Loucy (cell line): ENCODE measurements around the gene TAS1R2.

ENCODE experiments used
- H2AFZ ChIP-seq: fragments of 200-600 bp; sonication (generic); 2 replicates; pipeline ENCODE4 v1.6.0; 2016; ENCODE audit warnings: antibody characterized with exemption, mild to moderate bottlenecking, low read length, moderate library complexity
- H3F3A ChIP-seq: fragments of 200-600 bp; 2 replicates; pipeline ENCODE4 v1.6.0; 2016; ENCODE audit warnings: antibody characterized with exemption, low read depth, mild to moderate bottlenecking
- H3K27me3 ChIP-seq: fragments of 200-600 bp; sonication (generic); 2 replicates; pipeline ENCODE4 v1.6.1; 2014; ENCODE audit warnings: low read length, mild to moderate bottlenecking; ENCODE audit not compliant: insufficient read depth, poor library complexity, severe bottlenecking
- H3K36me3 ChIP-seq: fragments of 200-600 bp; sonication (generic); 2 replicates; pipeline ENCODE4 v1.6.1; 2016; ENCODE audit warnings: low read length; ENCODE audit not compliant: insufficient read depth
- H3K4me1 ChIP-seq: fragments of 200-600 bp; sonication (generic); 2 replicates; pipeline ENCODE4 v1.5.1; 2014; ENCODE audit warnings: low read length, mild to moderate bottlenecking; ENCODE audit not compliant: insufficient read depth, poor library complexity, severe bottlenecking
- H3K4me2 ChIP-seq: fragments of 200-600 bp; sonication (generic); 2 replicates; pipeline ENCODE4 v1.6.0; 2014; ENCODE audit warnings: antibody characterized with exemption, low read length, low read depth, mild to moderate bottlenecking; ENCODE audit not compliant: poor library complexity, severe bottlenecking
- H3K4me3 ChIP-seq: fragments of 200-600 bp; sonication (generic); 2 replicates; pipeline ENCODE4 v1.5.1; 2014; ENCODE audit warnings: low read length, mild to moderate bottlenecking, mixed read lengths; ENCODE audit not compliant: poor library complexity, severe bottlenecking
- H3K79me2 ChIP-seq: fragments of 200-600 bp; sonication (generic); 2 replicates; pipeline ENCODE4 v1.6.1; 2014; ENCODE audit warnings: low read length; ENCODE audit not compliant: insufficient read depth
- H3K9ac ChIP-seq: fragments of 200-600 bp; sonication (generic); 2 replicates; pipeline ENCODE4 v1.6.0; 2014; ENCODE audit warnings: mild to moderate bottlenecking, low read depth, low read length, moderate library complexity; ENCODE audit not compliant: poor library complexity, severe bottlenecking
- H3K9me2 ChIP-seq: fragments of 200-600 bp; sonication (generic); replicated peaks from 2 replicates; pipeline ENCODE4 v1.6.1; 2016; ENCODE audit warnings: low read depth, low read length, mixed read lengths
- H3K9me3 ChIP-seq: fragments of 200-600 bp; sonication (generic); 2 replicates; pipeline ENCODE4 v1.6.1; 2014; ENCODE audit warnings: mild to moderate bottlenecking, antibody characterized with exemption, low read length, low read depth; ENCODE audit not compliant: insufficient read depth
- H4K20me1 ChIP-seq: fragments of 200-600 bp; sonication (generic); 2 replicates; pipeline ENCODE4 v1.6.0; 2014; ENCODE audit warnings: antibody characterized with exemption, low read length, mild to moderate bottlenecking; ENCODE audit not compliant: insufficient read depth, poor library complexity, severe bottlenecking
- CTCF ChIP-seq: fragments of 200-600 bp; sonication (generic); conservative IDR thresholded peaks from 2 replicates; pipeline ENCODE4 v1.5.1; 2014; ENCODE audit warnings: mild to moderate bottlenecking, antibody characterized with exemption, low read length
- EZH2phosphoT487 ChIP-seq: fragments of 200-600 bp; IDR thresholded peaks from 2 replicates; pipeline ENCODE4 v1.6.1; 2018; ENCODE audit warnings: antibody characterized with exemption, mild to moderate bottlenecking, moderate library complexity, borderline replicate concordance

Gene TAS1R2

GRCh38 chr1:18829671-18830070 lies 29.8 kb downstream of the TAS1R2 start:
- H2AFZ ChIP-seq = no peak overlapping the region
- no peaks in the 10 kb centered on the region for H3K4me1 ChIP-seq
- no peaks in the 10 kb centered on the region; the same call in 1 of the 2 replicates for H3K9me3 ChIP-seq
- no peaks in the 10 kb centered on the region for H3K27me3 ChIP-seq
- no peaks in the 10 kb centered on the region for H3K79me2 ChIP-seq
- H3K9me2 ChIP-seq = no peaks in the 10 kb centered on the region
- H3K4me2 ChIP-seq = no peak overlapping the region
- H4K20me1 ChIP-seq = no peaks in the 10 kb centered on the region
- no peak overlapping the region for H3K4me3 ChIP-seq
- no peaks in the 10 kb centered on the region for H3F3A ChIP-seq
- no peak overlapping the region for H3K9ac ChIP-seq
- TF ChIP-seq EZH2phosphoT487 (no peak), CTCF (no peak)
- no peaks in the 10 kb centered on the region for H3K36me3 ChIP-seq

- H3K36me3 ChIP-seq = no peaks in the 10 kb centered on the region
- no peak overlapping the region for H3K9ac ChIP-seq
- H3K9me3 ChIP-seq = no peaks in the 10 kb centered on the region; the same call in 1 of the 2 replicates
- no peak overlapping the region for H3K4me2 ChIP-seq
- H2AFZ ChIP-seq = no peak overlapping the region
- no peaks in the 10 kb centered on the region for H3K9me2 ChIP-seq
- no peaks in the 10 kb centered on the region for H3F3A ChIP-seq
- no peak overlapping the region for H3K4me3 ChIP-seq
- H3K27me3 ChIP-seq = no peaks in the 10 kb centered on the region
- H3K4me1 ChIP-seq = no peaks in the 10 kb centered on the region
- no peak for TF ChIP-seq CTCF
- TF ChIP-seq EZH2phosphoT487 = no peak
- H4K20me1 ChIP-seq = no peaks in the 10 kb centered on the region
- no peaks in the 10 kb centered on the region for H3K79me2 ChIP-seq
Measured at GRCh38 chr1:18828224-18828623, 31.2 kb downstream of the TAS1R2 start.

- no peaks in the 10 kb centered on the region for H3K79me2 ChIP-seq
- no peak overlapping the region for H3K4me2 ChIP-seq
- H3K9ac ChIP-seq = no peak overlapping the region
- TF ChIP-seq EZH2phosphoT487 (no peak), CTCF (no peak)
- H2AFZ ChIP-seq = no peak overlapping the region
- no peaks in the 10 kb centered on the region; the same call in 1 of the 2 replicates for H3K9me3 ChIP-seq
- no peak overlapping the region for H3K4me3 ChIP-seq
- no peaks in the 10 kb centered on the region for H3K36me3 ChIP-seq
- no peaks in the 10 kb centered on the region for H4K20me1 ChIP-seq
- no peaks in the 10 kb centered on the region for H3K27me3 ChIP-seq
- H3K9me2 ChIP-seq = no peaks in the 10 kb centered on the region
- H3K4me1 ChIP-seq = no peaks in the 10 kb centered on the region
- H3F3A ChIP-seq = no peaks in the 10 kb centered on the region
Measured at GRCh38 chr1:18823438-18823837, 36.0 kb downstream of the TAS1R2 start.
